ENCODE data around the gene CCDC183. TPM values are rescaled to one million over a fixed set of nuclear protein-coding genes. Genes with fewer than 3 reads are reported as not detected.

The CCDC183 gene
- total RNA-seq, 1 donor from 2014 or later, result 0.84 TPM

DNA sequence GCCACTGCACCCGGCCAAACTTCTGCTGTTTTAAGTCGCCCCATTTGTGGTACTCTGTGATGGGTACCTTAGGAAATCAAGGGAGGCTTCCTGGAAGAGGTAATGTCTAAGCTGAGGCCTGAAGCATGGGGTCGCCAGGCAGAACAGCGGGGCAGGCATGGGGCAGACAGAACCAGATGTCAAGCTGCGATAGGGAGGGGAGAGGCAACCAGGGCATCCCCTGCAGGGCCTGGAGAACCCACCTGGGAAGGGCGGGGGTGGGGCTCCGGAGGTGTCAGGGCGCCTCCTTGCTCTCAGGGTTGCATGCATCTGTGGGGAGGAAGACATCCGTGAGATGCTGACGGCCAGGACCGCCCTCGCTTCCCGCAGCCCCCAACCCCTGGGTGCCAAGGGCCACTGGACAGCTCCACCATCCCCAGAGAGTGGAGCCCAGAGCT, 34.6 kb upstream of the CCDC183 start:
- no peaks in the 10 kb centered on the region for H3K36me3 Mint-ChIP-seq (ENCODE audit: low read depth, unreplicated experiment)
- no peaks in the 10 kb centered on the region for H3K4me1 ChIP-seq (ENCODE audit: insufficient read depth, low read length)
- H3K27ac Mint-ChIP-seq (ENCODE audit: unreplicated experiment), result no peak overlapping the region
- H2AFZ ChIP-seq (ENCODE audit: low read depth, low read length), result no peak overlapping the region
- no peak overlapping the region for H3K27ac ChIP-seq (ENCODE audit: low read depth, low read length)
- DNase-seq (ENCODE audit: low read depth), result no peak
- H4K20me1 ChIP-seq (ENCODE audit: insufficient read depth, low read length), result no peaks in the 10 kb centered on the region
- no peak overlapping the region for H3K4me3 ChIP-seq (ENCODE audit: insufficient read depth, low read depth, low read length)
- no peaks in the 10 kb centered on the region for H3K9me3 ChIP-seq (ENCODE audit: insufficient read depth, low read depth, low read length)
- no peak overlapping the region for H3K9ac ChIP-seq (ENCODE audit: low read length)
- no peak overlapping the region for H3K4me3 Mint-ChIP-seq (ENCODE audit: unreplicated experiment)
- no peak for FAIRE-seq
- H3K4me2 ChIP-seq (ENCODE audit: low read length), result no peak overlapping the region
- H3K27me3 ChIP-seq (ENCODE audit: insufficient read depth, low read length), result peaks cover 3% of the 10 kb centered on the region
- no peaks in the 10 kb centered on the region for H3K9me3 Mint-ChIP-seq (ENCODE audit: unreplicated experiment)
- no peaks in the 10 kb centered on the region for H3K4me1 Mint-ChIP-seq (ENCODE audit: low read depth, unreplicated experiment)
- peaks cover 4% of the 10 kb centered on the region for H3K27me3 Mint-ChIP-seq (ENCODE audit: low read depth, unreplicated experiment)
- no peaks in the 10 kb centered on the region for H3K36me3 ChIP-seq (ENCODE audit: insufficient read depth, low read length)
- no peak for TF ChIP-seq EZH2 (IDR thresholded peaks at IDR 0.05; ENCODE audit: insufficient read depth, low read length)
- TF ChIP-seq, protein P1, sequence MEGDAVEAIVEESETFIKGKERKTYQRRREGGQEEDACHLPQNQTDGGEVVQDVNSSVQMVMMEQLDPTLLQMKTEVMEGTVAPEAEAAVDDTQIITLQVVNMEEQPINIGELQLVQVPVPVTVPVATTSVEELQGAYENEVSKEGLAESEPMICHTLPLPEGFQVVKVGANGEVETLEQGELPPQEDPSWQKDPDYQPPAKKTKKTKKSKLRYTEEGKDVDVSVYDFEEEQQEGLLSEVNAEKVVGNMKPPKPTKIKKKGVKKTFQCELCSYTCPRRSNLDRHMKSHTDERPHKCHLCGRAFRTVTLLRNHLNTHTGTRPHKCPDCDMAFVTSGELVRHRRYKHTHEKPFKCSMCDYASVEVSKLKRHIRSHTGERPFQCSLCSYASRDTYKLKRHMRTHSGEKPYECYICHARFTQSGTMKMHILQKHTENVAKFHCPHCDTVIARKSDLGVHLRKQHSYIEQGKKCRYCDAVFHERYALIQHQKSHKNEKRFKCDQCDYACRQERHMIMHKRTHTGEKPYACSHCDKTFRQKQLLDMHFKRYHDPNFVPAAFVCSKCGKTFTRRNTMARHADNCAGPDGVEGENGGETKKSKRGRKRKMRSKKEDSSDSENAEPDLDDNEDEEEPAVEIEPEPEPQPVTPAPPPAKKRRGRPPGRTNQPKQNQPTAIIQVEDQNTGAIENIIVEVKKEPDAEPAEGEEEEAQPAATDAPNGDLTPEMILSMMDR (IDR thresholded peaks at IDR 0.05; ENCODE audit: insufficient read depth, low read depth, low read length), result no peak
- no peaks in the 10 kb centered on the region for H3K79me2 ChIP-seq (ENCODE audit: insufficient read depth, low read length)

DNA sequence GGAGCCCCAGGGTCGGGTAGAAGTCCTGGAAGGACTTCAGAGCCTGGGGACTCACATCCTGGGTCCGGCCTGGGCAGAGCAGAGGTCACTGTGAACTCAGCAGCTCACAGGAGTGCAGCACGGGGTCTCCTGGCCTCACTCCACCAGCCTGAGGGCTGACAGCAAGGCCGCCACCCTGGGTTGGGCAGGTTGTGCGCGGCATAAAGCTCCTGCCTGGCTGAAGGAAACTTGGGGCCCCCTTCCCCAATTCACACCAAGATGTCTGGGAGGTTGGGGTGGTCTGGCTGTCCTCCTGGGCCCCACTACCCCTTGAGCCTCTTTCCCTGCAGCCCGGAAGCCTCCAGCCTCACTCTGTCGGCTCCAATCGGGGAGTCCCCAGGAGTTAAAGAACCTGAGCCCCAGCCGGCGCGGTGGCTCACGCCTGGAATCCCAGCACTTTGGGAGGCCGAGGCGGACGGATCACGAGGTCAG, 33.9 kb upstream of the CCDC183 start:
- no peak overlapping the region for H3K4me3 ChIP-seq (ENCODE audit: insufficient read depth, low read depth, low read length)
- Mint-ChIP-seq H3K36me3 (ENCODE audit: low read depth, unreplicated experiment) (no peaks in the 10 kb centered on the region), H3K4me3 (ENCODE audit: unreplicated experiment) (no peak overlapping the region), H3K27ac (ENCODE audit: unreplicated experiment) (no peak overlapping the region), H3K4me1 (ENCODE audit: low read depth, unreplicated experiment) (no peaks in the 10 kb centered on the region), H3K9me3 (ENCODE audit: unreplicated experiment) (no peaks in the 10 kb centered on the region), H3K27me3 (ENCODE audit: low read depth, unreplicated experiment) (peaks cover 8% of the 10 kb centered on the region)
- FAIRE-seq (no peak), DNase-seq (ENCODE audit: low read depth) (no peak)
- H3K9me3 ChIP-seq (ENCODE audit: insufficient read depth, low read depth, low read length), result no peaks in the 10 kb centered on the region
- H3K9ac ChIP-seq (ENCODE audit: low read length), result no peak overlapping the region
- no peaks in the 10 kb centered on the region for H3K36me3 ChIP-seq (ENCODE audit: insufficient read depth, low read length)
- no peak overlapping the region for H2AFZ ChIP-seq (ENCODE audit: low read depth, low read length)
- TF ChIP-seq, protein P1 (IDR thresholded peaks at IDR 0.05; ENCODE audit: insufficient read depth, low read depth, low read length), result no peak
- TF ChIP-seq EZH2 (IDR thresholded peaks at IDR 0.05; ENCODE audit: insufficient read depth, low read length), result no peak
- no peaks in the 10 kb centered on the region for H4K20me1 ChIP-seq (ENCODE audit: insufficient read depth, low read length)
- H3K4me1 ChIP-seq (ENCODE audit: insufficient read depth, low read length), result no peaks in the 10 kb centered on the region
- peaks cover 3% of the 10 kb centered on the region for H3K27me3 ChIP-seq (ENCODE audit: insufficient read depth, low read length)
- H3K27ac ChIP-seq (ENCODE audit: low read depth, low read length), result no peak overlapping the region
- H3K79me2 ChIP-seq (ENCODE audit: insufficient read depth, low read length), result no peaks in the 10 kb centered on the region
- H3K4me2 ChIP-seq (ENCODE audit: low read length), result no peak overlapping the region

DNA sequence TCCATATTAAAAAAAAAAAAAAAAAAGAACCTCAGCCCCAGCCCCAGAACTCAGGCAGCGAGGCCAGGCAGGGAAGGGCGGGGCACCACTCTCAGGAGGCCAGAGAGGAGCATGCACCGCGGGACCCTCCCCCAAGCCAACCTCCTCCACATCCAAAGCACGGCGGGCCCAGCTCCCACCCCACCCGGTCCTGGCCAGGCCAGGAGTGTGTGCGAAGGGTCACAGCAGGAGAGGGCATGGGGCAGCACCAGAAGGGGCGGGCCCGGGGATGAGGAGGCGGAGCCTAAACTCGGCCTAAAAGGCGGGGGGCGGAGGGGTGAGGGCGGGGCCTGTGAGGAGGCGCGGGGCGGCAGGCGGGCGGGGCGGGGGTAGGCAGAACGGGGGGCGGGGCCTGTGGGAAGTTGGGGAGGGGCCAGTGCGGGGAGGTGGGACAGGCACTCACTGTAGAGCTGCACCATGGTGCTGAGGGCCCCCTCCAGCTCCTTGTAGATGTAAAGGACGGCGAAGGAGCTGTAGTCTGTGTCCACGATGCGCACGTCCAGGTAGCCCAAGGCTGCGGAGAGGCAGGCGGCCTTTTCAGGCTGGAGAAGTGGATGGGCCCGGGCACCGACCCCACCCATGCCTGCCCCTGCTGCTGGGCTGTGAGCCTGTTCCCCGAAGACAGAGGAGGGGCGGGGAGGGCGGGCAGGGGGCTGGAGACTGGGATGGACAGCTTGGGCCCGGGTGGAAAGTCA, 33.1 kb upstream of the CCDC183 start:
- H3K27ac Mint-ChIP-seq (ENCODE audit: unreplicated experiment), result no peak overlapping the region
- Histone ChIP-seq H4K20me1 (ENCODE audit: insufficient read depth, low read length) (no peaks in the 10 kb centered on the region), H3K79me2 (ENCODE audit: insufficient read depth, low read length) (no peaks in the 10 kb centered on the region), H3K9ac (ENCODE audit: low read length) (no peak overlapping the region), H3K27me3 (ENCODE audit: insufficient read depth, low read length) (peaks cover 3% of the 10 kb centered on the region), H3K4me3 (ENCODE audit: insufficient read depth, low read depth, low read length) (no peak overlapping the region), H3K4me1 (ENCODE audit: insufficient read depth, low read length) (no peaks in the 10 kb centered on the region), H2AFZ (ENCODE audit: low read depth, low read length) (no peak overlapping the region), H3K27ac (ENCODE audit: low read depth, low read length) (no peak overlapping the region), H3K36me3 (ENCODE audit: insufficient read depth, low read length) (no peaks in the 10 kb centered on the region), H3K9me3 (ENCODE audit: insufficient read depth, low read depth, low read length) (no peaks in the 10 kb centered on the region), H3K4me2 (ENCODE audit: low read length) (no peak overlapping the region)
- H3K9me3 Mint-ChIP-seq (ENCODE audit: unreplicated experiment), result no peaks in the 10 kb centered on the region
- DNase-seq (ENCODE audit: low read depth), result no peak
- no peak for TF ChIP-seq EZH2 (IDR thresholded peaks at IDR 0.05; ENCODE audit: insufficient read depth, low read length)
- TF ChIP-seq, protein P1 (IDR thresholded peaks at IDR 0.05; ENCODE audit: insufficient read depth, low read depth, low read length), result no peak
- no peaks in the 10 kb centered on the region for H3K4me1 Mint-ChIP-seq (ENCODE audit: low read depth, unreplicated experiment)
- H3K36me3 Mint-ChIP-seq (ENCODE audit: low read depth, unreplicated experiment), result no peaks in the 10 kb centered on the region
- no peak for FAIRE-seq
- H3K27me3 Mint-ChIP-seq (ENCODE audit: low read depth, unreplicated experiment), result peaks cover 13% of the 10 kb centered on the region
- H3K4me3 Mint-ChIP-seq (ENCODE audit: unreplicated experiment), result no peak overlapping the region

Measured in astrocyte (in vitro differentiated cells and primary cell).